Ascending aorta (tissue), 2 donors: Measurements from ENCODE around the gene MOB3A. TPM values are rescaled to one million over a fixed set of nuclear protein-coding genes. Genes with fewer than 3 reads are reported as not detected.

ENCODE experiments used
- DNase-seq, 2 donors: peaks; one replicate each; pipeline ENCODE4 v3.0.0-alpha.2; 2019; ENCODE audit warnings: low spot score in 2 of 2
- H3K27ac ChIP-seq, 2 donors: fragments of 200-600 bp; sonication (generic); one replicate each; pipeline ENCODE4 v1.5.1; 2016 to 2017; ENCODE audit warnings: mild to moderate bottlenecking in 1 of 2
- H3K27me3 ChIP-seq: fragments of 200-600 bp; sonication (generic); one replicate; pipeline ENCODE4 v1.5.1; 2017
- H3K36me3 ChIP-seq, 2 donors: fragments of 200-600 bp; sonication (generic); one replicate each; pipeline ENCODE4 v1.5.1; 2016
- H3K4me1 ChIP-seq, 2 donors: fragments of 200-600 bp; sonication (generic); one replicate each; pipeline ENCODE4 v1.5.1; 2016 to 2017; ENCODE audit warnings: mild to moderate bottlenecking in 1 of 2
- H3K4me3 ChIP-seq, 2 donors: fragments of 200-600 bp; sonication (generic); one replicate each; pipeline ENCODE4 v1.5.1; 2016 to 2017; ENCODE audit warnings: mild to moderate bottlenecking in 1 of 2
- H3K9me3 ChIP-seq, 2 donors: fragments of 200-600 bp; sonication (generic); one replicate each; pipeline ENCODE4 v1.5.1; 2016
- CTCF ChIP-seq, 3 experiments: fragments of 200-600 bp in 2 of 3; fragments of 450-650 bp in 1 of 3; sonication (generic) in 2 of 3; IDR thresholded peaks; one replicate each; pipeline ENCODE4 v1.5.1; 2016 to 2019; ENCODE audit warnings: antibody characterized with exemption in 3 of 3, mild to moderate bottlenecking in 1 of 3, moderate library complexity in 1 of 3
- intact Hi-C: fragments of 100-400 bp; cut with DNase I; formaldehyde crosslinking; loops from one replicate; pipeline ENCODE4 v1.15.1; 2023
- total RNA-seq: library from RNA; depleted of rRNA; stranded (reverse); fragments of >200 nt; gene quantifications from one replicate; pipeline ENCODE4 v1.1.0, GENCODE V29; 2016

The MOB3A gene
- total RNA-seq, 1 donor from 2014 or later, result 44.4 TPM

GRCh38 chr19:2109046-2109864 lies 13.1 kb upstream of the MOB3A start:
- intact Hi-C loops, result no loop called here
- H3K9me3 ChIP-seq, result no peaks in the 10 kb centered on the region
- TF ChIP-seq CTCF (IDR thresholded peaks at IDR 0.05), result no peak
- H3K4me1 ChIP-seq, result no peaks in the 10 kb centered on the region
- no peak overlapping the region for H3K27ac ChIP-seq
- no peaks in the 10 kb centered on the region for H3K27me3 ChIP-seq
- no peak overlapping the region for H3K4me3 ChIP-seq
- H3K36me3 ChIP-seq, result peaks cover 78 to 95% of the 10 kb centered on the region in 2 donors
- DNase-seq, result no peak

GRCh38 chr19:2108251-2109016 lies 12.3 kb upstream of the MOB3A start:
- DNase-seq, result no peak
- Histone ChIP-seq H3K4me1 (no peaks in the 10 kb centered on the region), H3K9me3 (no peaks in the 10 kb centered on the region), H3K27me3 (no peaks in the 10 kb centered on the region), H3K36me3 (peaks cover 70 to 87% of the 10 kb centered on the region in 2 donors), H3K27ac (no peak overlapping the region), H3K4me3 (no peak overlapping the region)
- intact Hi-C loops, result no loop called here
- no peak for TF ChIP-seq CTCF (IDR thresholded peaks at IDR 0.05)

- H3K27ac ChIP-seq, result no peak overlapping the region
- peaks cover 47 to 67% of the 10 kb centered on the region in 2 donors for H3K36me3 ChIP-seq
- no peaks in the 10 kb centered on the region for H3K27me3 ChIP-seq
- no peak for DNase-seq
- intact Hi-C loops, result no loop called here
- no peak for TF ChIP-seq CTCF (IDR thresholded peaks at IDR 0.05)
- no peaks in the 10 kb centered on the region for H3K4me1 ChIP-seq
- no peak overlapping the region for H3K4me3 ChIP-seq
- H3K9me3 ChIP-seq, result no peaks in the 10 kb centered on the region
These were observed 7.0 kb upstream of the MOB3A start for GRCh38 chr19:2103045-2103707.

- no peak for TF ChIP-seq CTCF (IDR thresholded peaks at IDR 0.05)
- no peak for DNase-seq
- H3K4me3 ChIP-seq, result no peak overlapping the region
- intact Hi-C loops, result no loop called here
- H3K9me3 ChIP-seq, result no peaks in the 10 kb centered on the region
- H3K27ac ChIP-seq, result no peak overlapping the region
- no peaks in the 10 kb centered on the region for H3K27me3 ChIP-seq
- peaks cover 6 to 9% of the 10 kb centered on the region in 2 donors for H3K4me1 ChIP-seq
- H3K36me3 ChIP-seq, result peaks cover 44 to 57% of the 10 kb centered on the region in 2 donors
These were observed 5.5 kb upstream of the MOB3A start for GRCh38 chr19:2101417-2102335.

GRCh38 chr19:2100719-2101061 lies 4.6 kb upstream of the MOB3A start:
- Histone ChIP-seq H3K27me3 (no peaks in the 10 kb centered on the region), H3K4me1 (peaks cover 6 to 9% of the 10 kb centered on the region in 2 donors), H3K36me3 (peaks cover 36 to 47% of the 10 kb centered on the region in 2 donors), H3K9me3 (no peaks in the 10 kb centered on the region), H3K4me3 (no peak overlapping the region), H3K27ac (no peak overlapping the region)
- no peak for TF ChIP-seq CTCF (IDR thresholded peaks at IDR 0.05)
- intact Hi-C loops, result no loop called here
- no peak for DNase-seq
